GM12892 (cell line): ENCODE results near the gene TCAP.

ENCODE experiments used
- POLR2A ChIP-seq: IDR thresholded peaks from 2 replicates; pipeline ENCODE4 v1.6.1; 2011; ENCODE audit warnings: low read depth, low read length, control low read depth
- POLR2AphosphoS5 ChIP-seq: IDR thresholded peaks from 2 replicates; pipeline ENCODE4 v1.6.1; 2011; ENCODE audit warnings: low read depth, low read length, control low read depth
- TAF1 ChIP-seq: IDR thresholded peaks from 2 replicates; pipeline ENCODE4 v1.6.1; 2011; ENCODE audit warnings: low read depth, mild to moderate bottlenecking, control low read depth, low read length, borderline replicate concordance

DNA sequence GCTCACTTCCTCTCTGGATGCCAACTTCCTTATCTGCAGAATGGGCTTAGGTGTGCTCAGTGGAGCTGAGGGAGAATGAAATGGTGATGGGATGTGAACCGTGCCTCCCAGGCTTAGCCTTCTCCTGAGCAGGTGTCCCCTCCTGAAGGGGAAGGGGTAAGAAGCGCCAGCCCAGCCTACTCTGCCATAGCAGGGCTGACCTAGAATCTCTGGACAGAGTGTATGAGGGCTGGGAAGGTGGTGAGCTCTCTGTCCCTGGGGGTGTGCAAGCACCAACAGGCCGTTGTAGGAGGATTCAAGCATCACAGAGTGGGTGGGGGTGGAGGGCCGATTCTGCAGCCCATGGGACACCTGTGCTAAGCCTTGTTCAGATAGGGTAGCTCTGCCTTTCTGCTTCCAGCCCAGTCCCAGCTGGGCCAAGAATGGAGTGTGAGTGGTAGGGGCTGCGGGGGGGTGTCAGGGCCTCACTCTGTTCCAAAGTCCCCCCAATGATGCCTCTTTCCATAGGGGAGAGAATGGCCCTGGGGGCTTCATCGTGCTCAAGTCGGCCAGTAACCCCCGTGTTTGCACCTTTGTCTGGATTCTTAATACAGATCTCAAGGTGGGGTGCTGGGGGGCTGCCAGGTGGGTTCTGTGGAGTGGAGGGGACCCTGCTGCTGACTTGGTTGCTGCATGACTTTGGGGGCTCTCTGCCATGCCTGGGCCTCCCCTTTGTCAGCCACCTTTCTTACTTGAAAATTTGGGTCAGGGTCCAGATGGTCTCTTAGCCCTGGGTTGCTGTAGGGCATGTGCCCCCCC is 3.2 kb upstream of the TCAP start:
- TF ChIP-seq POLR2AphosphoS5 = no peak
- TF ChIP-seq POLR2A = no peak
- no peak for TF ChIP-seq TAF1
